LoVo (cell line): ENCODE data around the gene OR10G6.
"Not testable (repeated sequence)": the region's sequence is repeated elsewhere in the genome, so short reads cannot be mapped to it uniquely, and the experiment has no call there.

Source experiments
- DNase-seq: peaks from one replicate; pipeline ENCODE4 v3.0.0-alpha.2; 2016; ENCODE audit warnings: low spot score

The OR10G6 gene, protein sequence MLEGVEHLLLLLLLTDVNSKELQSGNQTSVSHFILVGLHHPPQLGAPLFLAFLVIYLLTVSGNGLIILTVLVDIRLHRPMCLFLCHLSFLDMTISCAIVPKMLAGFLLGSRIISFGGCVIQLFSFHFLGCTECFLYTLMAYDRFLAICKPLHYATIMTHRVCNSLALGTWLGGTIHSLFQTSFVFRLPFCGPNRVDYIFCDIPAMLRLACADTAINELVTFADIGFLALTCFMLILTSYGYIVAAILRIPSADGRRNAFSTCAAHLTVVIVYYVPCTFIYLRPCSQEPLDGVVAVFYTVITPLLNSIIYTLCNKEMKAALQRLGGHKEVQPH

GRCh38 chr11:123995119-123995518 is at the start of gene OR10G6:
Gene OR10G6 (minus strand): TSS chr11:123995161. CDS start chr11:123995161, 0 bp downstream.
- DNase-seq: no peak

GRCh38 chr11:124043420-124043819 is 48.5 kb upstream of the OR10G6 start:
- no peak for DNase-seq

- no peak for DNase-seq
These were observed 46.3 kb upstream of the OR10G6 start, which contains the start of gene OR10G7 for GRCh38 chr11:124041254-124041653. Gene OR10G7 (minus strand): TSS chr11:124041325. CDS start chr11:124039001, 2,324 bp downstream.

DNA sequence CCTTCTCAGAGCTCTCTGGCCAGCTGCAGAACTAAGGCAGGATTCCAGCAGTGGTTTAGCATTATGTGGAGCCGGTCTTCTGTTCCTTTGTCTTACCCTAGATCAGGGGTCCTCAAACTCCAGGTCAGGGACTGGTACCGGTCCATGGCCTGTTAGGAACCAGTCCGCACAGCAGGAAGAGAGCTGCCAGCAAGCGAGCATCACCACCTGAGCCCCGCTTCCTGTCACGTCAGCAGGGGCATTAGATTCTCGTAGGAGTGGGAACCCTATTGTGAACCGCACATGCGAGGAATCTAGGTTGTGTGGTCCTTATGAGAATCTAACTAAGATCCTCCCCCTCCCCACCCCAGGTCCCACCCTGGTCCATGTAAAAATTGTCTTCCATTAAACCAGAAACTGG is 44.6 kb upstream of the OR10G6 start:
- DNase-seq: no peak

DNA sequence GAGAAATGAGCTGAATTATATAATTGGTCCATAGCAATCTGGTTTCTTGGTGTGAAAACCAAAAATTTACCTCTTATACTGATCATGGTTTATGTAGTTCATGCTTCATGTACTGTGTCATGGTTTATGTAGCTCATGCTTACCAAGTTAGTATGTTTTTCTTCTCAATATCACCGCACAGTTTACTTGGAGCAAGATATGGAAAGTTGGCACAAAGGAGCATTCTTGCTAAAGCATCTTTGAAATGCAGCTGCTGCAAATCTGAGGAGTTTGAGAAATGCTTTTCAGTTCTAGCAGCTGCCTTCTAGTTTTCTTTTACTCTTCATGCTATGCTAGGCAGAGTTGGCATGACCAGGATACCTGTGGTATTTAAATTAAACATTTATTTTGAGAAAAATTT is 41.7 kb upstream of the OR10G6 start:
- DNase-seq: no peak

DNA sequence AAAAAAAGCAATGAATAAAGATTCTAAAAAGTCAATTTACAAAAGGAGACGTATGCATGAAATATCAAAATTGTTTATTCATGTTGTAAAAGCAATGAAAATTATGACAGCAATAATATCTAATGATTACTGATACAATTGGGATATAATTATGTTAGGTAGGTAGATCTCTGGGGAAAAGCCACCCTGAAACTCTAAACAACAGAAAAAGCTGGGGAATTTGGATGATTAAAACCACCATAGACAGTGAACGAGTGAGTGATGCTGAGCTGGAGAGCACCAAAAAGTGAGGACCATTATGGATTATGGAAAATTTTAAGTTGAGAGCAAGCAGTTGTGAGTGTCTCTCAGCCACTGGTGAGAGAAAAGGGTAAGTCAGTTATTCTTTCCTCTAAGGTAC is 31.5 kb upstream of the OR10G6 start, which contains the start of gene OR10G8:
Gene OR10G8, plus strand, starts transcription at position 301 of the 400 bp plus-strand sequence. CDS start 2,825 bp downstream, outside the sequence.
- DNase-seq: no peak

GRCh38 chr11:124015837-124016236 is 20.9 kb upstream of the OR10G6 start:
- DNase-seq: not testable (repeated sequence)

DNA sequence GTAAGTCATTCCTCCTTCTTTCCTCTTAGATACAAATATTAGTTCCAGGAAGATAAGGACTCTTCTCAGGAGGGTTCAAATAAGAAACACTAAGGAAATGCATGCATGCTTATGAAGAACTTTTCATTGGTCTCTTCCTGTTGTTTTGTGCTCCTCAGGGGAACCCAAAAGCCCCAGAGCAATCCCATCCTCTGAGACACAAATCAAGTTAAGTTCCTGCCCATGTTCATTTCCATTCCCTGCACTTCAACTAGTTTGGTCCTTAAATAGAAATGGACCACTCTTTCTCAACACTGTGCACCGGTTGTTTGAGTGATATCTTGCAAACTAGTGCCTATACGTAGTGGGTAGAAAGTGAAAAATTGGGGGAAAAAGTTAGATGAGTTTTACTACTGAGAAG is 17.7 kb upstream of the OR10G6 start, which contains the start of gene OR10G4:
Gene OR10G4, plus strand, starts transcription at position 301 of the 400 bp plus-strand sequence. CDS start 2,578 bp downstream, outside the sequence.
- DNase-seq: no peak

- no peak for DNase-seq
These were observed 15.7 kb downstream of the OR10G6 start for GRCh38 chr11:123979311-123979710.

GRCh38 chr11:123977731-123978347 is 17.1 kb downstream of the OR10G6 start, which contains the start of gene OR10S1:
Gene OR10S1 (minus strand): TSS chr11:123977781. CDS start chr11:123977664, 117 bp downstream.
- DNase-seq: peak; percentile 14

DNA sequence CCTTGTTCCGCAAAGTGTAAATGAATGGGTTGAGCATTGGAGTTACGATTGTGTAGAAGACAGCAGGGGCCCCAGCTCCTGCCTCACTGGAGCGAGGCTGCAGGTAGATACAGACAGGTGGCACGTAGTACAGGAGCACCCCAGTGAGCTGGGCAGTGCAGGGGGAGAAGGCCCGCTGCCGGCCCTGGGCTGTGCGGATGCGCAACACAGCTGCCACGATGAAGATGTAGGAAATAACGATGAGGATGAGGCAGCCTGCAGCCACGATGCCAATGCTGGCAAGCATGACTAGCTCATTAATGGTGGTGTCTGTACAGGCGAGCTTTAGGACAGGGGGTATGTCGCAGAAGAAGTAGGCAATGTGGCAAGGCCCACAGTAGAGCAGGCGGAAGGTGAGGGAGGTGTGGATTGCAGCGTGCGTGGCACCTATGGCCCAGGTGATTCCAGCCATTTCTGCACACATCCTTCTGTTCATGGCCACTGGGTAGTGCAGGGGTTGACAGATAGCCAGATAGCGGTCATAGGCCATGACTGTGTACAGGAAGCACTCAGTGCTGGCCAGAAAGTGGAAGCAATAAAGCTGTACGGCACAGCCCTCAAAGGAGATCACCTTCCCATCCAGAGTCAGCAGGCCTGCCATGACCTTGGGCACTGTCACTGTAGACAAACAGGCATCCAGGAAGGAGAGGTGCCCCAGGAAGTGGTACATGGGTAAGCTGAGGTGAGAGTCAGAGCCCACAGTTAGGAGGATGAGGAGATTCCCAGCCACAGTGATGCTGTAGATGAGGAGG is 18.0 kb downstream of the OR10G6 start:
- no peak for DNase-seq

GRCh38 chr11:123973816-123974215 is 21.1 kb downstream of the OR10G6 start:
- DNase-seq: no peak

DNA sequence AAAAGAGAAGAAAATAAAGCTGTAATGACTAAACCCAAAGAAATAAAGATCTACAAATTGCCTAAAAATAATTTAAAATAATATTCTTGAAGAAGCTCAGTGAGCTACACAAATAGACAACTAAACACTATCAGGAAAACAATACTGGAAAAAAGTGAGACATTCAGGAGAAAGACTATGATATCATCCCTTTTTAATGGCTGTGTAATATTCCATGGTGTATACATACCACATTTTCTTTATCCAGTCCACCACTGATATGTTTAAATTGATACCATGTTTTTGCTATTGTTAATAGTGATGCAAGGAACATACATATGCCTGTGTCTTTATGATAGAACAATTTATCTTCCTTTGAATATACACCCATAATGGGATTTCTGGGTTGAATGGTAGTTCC is 38.2 kb downstream of the OR10G6 start:
- no peak for DNase-seq

DNA sequence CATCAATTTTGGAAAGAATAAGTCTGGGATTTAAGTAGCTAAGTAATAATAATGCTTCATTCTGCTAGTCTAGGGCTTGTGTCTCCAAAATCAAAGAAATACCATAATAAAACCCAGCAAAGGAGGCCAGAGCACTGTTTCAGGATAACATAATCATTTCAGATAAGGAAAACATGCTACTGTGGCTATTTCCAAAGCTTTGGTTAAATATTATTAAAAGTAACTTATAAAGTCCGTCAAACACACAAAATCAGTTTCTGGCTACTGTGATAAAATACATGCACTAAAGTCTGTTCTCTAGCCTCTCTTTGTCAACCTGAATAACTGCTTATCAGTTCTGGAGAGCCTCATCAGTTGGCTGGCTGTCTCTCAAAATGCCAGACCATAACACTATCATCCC is 49.8 kb downstream of the OR10G6 start:
- DNase-seq: no peak
